Mesendoderm (in vitro differentiated cells): ENCODE data around the gene CACNA1H.
"Not testable (repeated sequence)": the region's sequence is repeated elsewhere in the genome, so short reads cannot be mapped to it uniquely, and the experiment has no call there.

ENCODE experiments used
- DNase-seq: peaks from one replicate; pipeline ENCODE4 v3.0.0; 2013
- H2AK5ac ChIP-seq: 2 replicates; pipeline ENCODE4 v1.6.1; 2013; ENCODE audit warnings: low read length, inconsistent platforms
- H2BK120ac ChIP-seq: 2 replicates; pipeline ENCODE4 v1.6.1; 2013; ENCODE audit warnings: low read depth, mild to moderate bottlenecking, low read length, moderate library complexity, mixed read lengths
- H2BK15ac ChIP-seq: replicated peaks from 2 replicates; pipeline ENCODE4 v1.6.1; 2013; ENCODE audit warnings: low read depth, mild to moderate bottlenecking, moderate library complexity
- H2BK5ac ChIP-seq: 2 replicates; pipeline ENCODE4 v1.6.1; 2013; ENCODE audit warnings: low read length, inconsistent platforms
- H3K18ac ChIP-seq: 2 replicates; pipeline ENCODE4 v1.6.1; 2013; ENCODE audit warnings: mild to moderate bottlenecking, low read length, mixed read lengths
- H3K23ac ChIP-seq: one replicate; pipeline ENCODE4 v1.6.1; 2013; ENCODE audit warnings: low read length
- H3K27ac ChIP-seq: 2 replicates; pipeline ENCODE4 v1.5.1; 2013; ENCODE audit warnings: low read depth, mild to moderate bottlenecking, inconsistent platforms, low read length, moderate library complexity
- H3K27me3 ChIP-seq: 2 replicates; pipeline ENCODE4 v1.6.1; 2013; ENCODE audit warnings: low read length, control low read depth, mild to moderate bottlenecking, inconsistent platforms; ENCODE audit not compliant: insufficient read depth, poor library complexity
- H3K36me3 ChIP-seq: 2 replicates; pipeline ENCODE4 v1.6.1; 2013; ENCODE audit warnings: low read length, inconsistent platforms; ENCODE audit not compliant: control insufficient read depth, insufficient read depth
- H3K4ac ChIP-seq: one replicate; pipeline ENCODE4 v1.6.1; 2013; ENCODE audit warnings: low read depth, mild to moderate bottlenecking, low read length, moderate library complexity
- H3K4me1 ChIP-seq: 2 replicates; pipeline ENCODE4 v1.6.1; 2013; ENCODE audit warnings: low read depth, low read length, inconsistent platforms; ENCODE audit not compliant: control insufficient read depth
- H3K4me2 ChIP-seq: 2 replicates; pipeline ENCODE4 v1.6.1; 2013; ENCODE audit warnings: low read length
- H3K4me3 ChIP-seq: 2 replicates; pipeline ENCODE4 v1.5.1; 2013; ENCODE audit warnings: mild to moderate bottlenecking, low read length
- H3K56ac ChIP-seq: one replicate; pipeline ENCODE4 v1.6.1; 2013; ENCODE audit warnings: low read length
- H3K79me1 ChIP-seq: 2 replicates; pipeline ENCODE4 v1.6.1; 2013; ENCODE audit warnings: low read length, inconsistent platforms
- H3K79me2 ChIP-seq: 2 replicates; pipeline ENCODE4 v1.6.1; 2013; ENCODE audit warnings: mild to moderate bottlenecking, low read length; ENCODE audit not compliant: control insufficient read depth, insufficient read depth
- H3K9ac ChIP-seq: 2 replicates; pipeline ENCODE4 v1.6.1; 2013; ENCODE audit warnings: low read length, inconsistent platforms
- H4K5ac ChIP-seq: one replicate; pipeline ENCODE4 v1.6.1; 2013; ENCODE audit warnings: low read length
- H4K8ac ChIP-seq: one replicate; pipeline ENCODE4 v1.6.1; 2013; ENCODE audit warnings: low read depth, mild to moderate bottlenecking, control low read depth, low read length, moderate library complexity
- WGBS: extraction: QIAGEN DNeasy Blood & Tissue Kit; methylation state at CpG from one replicate; pipeline ENCODE4 v1.1.7; 2013; ENCODE audit warnings: low lambda C conversion rate, missing lambda C conversion rate; ENCODE audit not compliant: insufficient coverage; ENCODE audit errors: extremely low coverage; 5-methylcytosine and 5-hydroxymethylcytosine counted together

The CACNA1H gene

DNA sequence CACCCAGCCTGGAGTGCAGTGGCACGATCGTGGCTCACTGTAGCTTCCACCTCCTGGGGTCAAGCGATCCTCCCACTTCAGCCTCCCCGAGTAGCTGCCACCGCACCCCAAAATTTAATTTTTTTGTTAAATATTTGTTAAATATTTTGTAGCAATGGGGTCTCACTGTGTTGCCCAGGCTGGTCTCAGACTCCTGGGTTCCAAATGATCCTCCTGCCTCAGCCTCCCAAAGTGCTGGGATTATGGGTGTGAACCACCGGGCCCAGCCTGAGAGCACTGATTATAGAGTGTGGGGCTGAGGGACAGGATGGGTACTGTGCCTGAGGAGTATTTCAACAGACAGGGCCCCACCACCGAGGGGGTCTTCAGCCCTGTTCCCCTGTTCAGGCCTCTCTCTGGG is 36.5 kb downstream of the CACNA1H start:
- Histone ChIP-seq H3K9ac (no peak overlapping the region), H3K27me3 (no peaks in the 10 kb centered on the region), H3K79me2 (no peaks in the 10 kb centered on the region), H2BK5ac (no peak overlapping the region), H3K18ac (no peak overlapping the region), H3K4ac (no peak overlapping the region), H3K56ac (no peak overlapping the region), H3K36me3 (no peaks in the 10 kb centered on the region), H3K79me1 (no peaks in the 10 kb centered on the region), H2AK5ac (no peak overlapping the region), H4K8ac (no peak overlapping the region), H3K4me2 (no peak overlapping the region), H3K4me3 (no peak overlapping the region), H3K27ac (no peak overlapping the region), H3K23ac (no peak overlapping the region), H2BK15ac (no peak overlapping the region), H4K5ac (no peak overlapping the region), H2BK120ac (no peak overlapping the region), H3K4me1 (no peaks in the 10 kb centered on the region)
- DNase-seq = no peak
- WGBS = no CpG with 5 or more reads among the region's 7 CpGs

GRCh38 chr16:1190789-1191188 is 37.9 kb downstream of the CACNA1H start:
- H3K4ac ChIP-seq, H3K4me2 ChIP-seq, H3K4me3 ChIP-seq, H2BK15ac ChIP-seq, H3K56ac ChIP-seq, H4K8ac ChIP-seq, H2BK5ac ChIP-seq, H3K36me3 ChIP-seq, H3K79me1 ChIP-seq, H3K18ac ChIP-seq, H2BK120ac ChIP-seq, H2AK5ac ChIP-seq, H3K23ac ChIP-seq, H3K27ac ChIP-seq, H4K5ac ChIP-seq, DNase-seq, H3K79me2 ChIP-seq, H3K4me1 ChIP-seq, H3K27me3 ChIP-seq, H3K9ac ChIP-seq: not testable (repeated sequence)
- WGBS = no CpG with 5 or more reads among the region's 11 CpGs

- H3K18ac ChIP-seq = no peak overlapping the region
- H3K23ac ChIP-seq = no peak overlapping the region
- H4K5ac ChIP-seq = no peak overlapping the region
- no peaks in the 10 kb centered on the region for H3K79me1 ChIP-seq
- H2BK120ac ChIP-seq = no peak overlapping the region
- no peaks in the 10 kb centered on the region for H3K4me1 ChIP-seq
- no peaks in the 10 kb centered on the region for H3K79me2 ChIP-seq
- no CpG with 5 or more reads among the region's 9 CpGs for WGBS
- H3K4me2 ChIP-seq = no peak overlapping the region
- no peak overlapping the region for H3K4ac ChIP-seq
- no peak for DNase-seq
- H3K4me3 ChIP-seq = no peak overlapping the region
- H2AK5ac ChIP-seq = no peak overlapping the region
- no peak overlapping the region for H3K9ac ChIP-seq
- H3K27me3 ChIP-seq = no peaks in the 10 kb centered on the region
- H3K56ac ChIP-seq = no peak overlapping the region
- no peak overlapping the region for H4K8ac ChIP-seq
- H2BK15ac ChIP-seq = no peak overlapping the region
- H2BK5ac ChIP-seq = no peak overlapping the region
- H3K36me3 ChIP-seq = no peaks in the 10 kb centered on the region
- no peak overlapping the region for H3K27ac ChIP-seq
These were observed 39.6 kb downstream of the CACNA1H start for GRCh38 chr16:1192384-1193073.

DNA sequence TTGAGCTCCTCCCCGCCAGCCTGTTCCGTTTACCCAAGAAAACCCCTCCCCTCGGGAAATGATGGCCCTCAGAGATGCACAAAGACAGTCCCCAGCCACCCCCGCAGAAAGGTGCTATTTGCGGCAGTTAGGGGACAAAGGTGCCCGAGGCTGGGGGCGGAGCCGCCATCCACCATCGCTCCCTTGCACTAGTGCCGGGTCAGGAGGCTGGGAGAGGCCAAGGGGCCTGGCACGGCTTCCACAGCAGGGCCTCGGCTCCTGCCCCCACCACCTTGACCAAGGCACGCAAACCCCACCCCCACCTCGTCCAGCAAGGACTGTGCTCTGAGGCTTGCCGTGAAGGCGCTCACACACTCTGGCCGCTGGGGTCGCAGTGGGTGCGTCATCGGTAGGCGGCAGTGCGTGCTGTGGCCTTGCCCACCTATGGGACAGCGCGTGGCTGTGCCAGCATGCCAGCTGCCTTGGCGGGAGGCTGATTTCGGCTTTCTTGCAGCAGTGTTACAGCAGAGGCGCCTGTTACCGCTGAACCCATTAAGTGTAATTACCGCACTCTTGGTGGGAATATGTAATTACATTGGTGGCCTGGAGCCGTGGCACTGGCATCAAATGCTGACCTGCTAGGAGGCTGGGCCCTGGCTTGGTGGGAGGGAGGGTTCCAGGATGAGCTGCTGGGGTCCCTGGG is 40.4 kb downstream of the CACNA1H start:
- Histone ChIP-seq H3K18ac (no peak overlapping the region), H3K36me3 (no peaks in the 10 kb centered on the region), H3K27me3 (no peaks in the 10 kb centered on the region), H3K79me1 (no peaks in the 10 kb centered on the region), H3K9ac (no peak overlapping the region), H2BK120ac (no peak overlapping the region), H3K4me1 (no peaks in the 10 kb centered on the region), H4K5ac (no peak overlapping the region), H2BK15ac (no peak overlapping the region), H2AK5ac (no peak overlapping the region), H3K4me3 (no peak overlapping the region), H3K79me2 (no peaks in the 10 kb centered on the region), H2BK5ac (no peak overlapping the region), H3K23ac (no peak overlapping the region), H4K8ac (no peak overlapping the region), H3K4me2 (no peak overlapping the region), H3K4ac (no peak overlapping the region), H3K27ac (no peak overlapping the region), H3K56ac (no peak overlapping the region)
- WGBS = no CpG with 5 or more reads among the region's 30 CpGs
- DNase-seq = no peak

GRCh38 chr16:1193825-1194581 is 41.1 kb downstream of the CACNA1H start:
- Histone ChIP-seq H3K27ac (no peak overlapping the region), H3K4me2 (no peak overlapping the region), H2AK5ac (no peak overlapping the region), H4K8ac (no peak overlapping the region), H3K9ac (no peak overlapping the region), H4K5ac (no peak overlapping the region), H3K23ac (no peak overlapping the region), H3K4ac (no peak overlapping the region), H3K36me3 (no peaks in the 10 kb centered on the region), H3K79me1 (no peaks in the 10 kb centered on the region), H3K4me1 (no peaks in the 10 kb centered on the region), H3K56ac (no peak overlapping the region), H2BK120ac (no peak overlapping the region), H2BK5ac (no peak overlapping the region), H3K18ac (no peak overlapping the region), H3K79me2 (no peaks in the 10 kb centered on the region), H3K27me3 (no peaks in the 10 kb centered on the region), H3K4me3 (no peak overlapping the region), H2BK15ac (no peak overlapping the region)
- no CpG with 5 or more reads among the region's 29 CpGs for WGBS
- no peak for DNase-seq
